K562 (cell line): ENCODE results near the gene NFATC2. TPM values are rescaled to one million over a fixed set of nuclear protein-coding genes. Genes with fewer than 3 reads are reported as not detected.

Experiments used
- ATAC-seq: fragments of 200-7000 bp; cut with Tn5 transposase; 3 replicates; pipeline ENCODE4 v1.9.1; 2020; ENCODE audit warnings: moderate library complexity
- BruUV-seq: library from RNA; stranded (reverse); fragments of 400-500 nt; replicated peaks from 2 replicates; lab custom pipeline; 2021; lab: Mats Ljungman, UMichigan
- CTCF ChIA-PET: fragments of 300-600 bp; formaldehyde crosslinking; extraction: SDS; loops from one replicate; lab custom pipeline; 2021; ENCODE audit warnings: low intra/inter-chr PET ratio; lab: Yijun Ruan, JAX
- POLR2A ChIA-PET: fragments of 300-600, 350-650 bp; sonication (Branson Sonifier 250); formaldehyde crosslinking; extraction: SDS; loops from one replicate; lab custom pipeline; 2021; ENCODE audit warnings: antibody characterized with exemption, inconsistent platforms; lab: Yijun Ruan, JAX
- DNase-seq, 4 experiments: peaks; one replicate each; pipeline versions ENCODE4 v3.0.0 to v3.0.0-alpha.2; 2011 to 2018; ENCODE audit warnings: low spot score in 3 of 4, mixed read lengths in 3 of 4; ENCODE audit errors: extremely low read depth in 1 of 4
- FAIRE-seq: peaks from 2 replicates; lab custom pipeline; 2011; peaks lifted over from hg19 to GRCh38; lab: Jason Lieb, UNC
- H2AFZ ChIP-seq: 2 replicates; pipeline ENCODE4 v1.6.0; 2011; ENCODE audit warnings: low read depth, low read length, control low read depth, inconsistent platforms
- H3K27ac ChIP-seq: fragments of 200-600 bp; 3 replicates; pipeline ENCODE4 v1.8.0; 2011; ENCODE audit warnings: low read depth, mild to moderate bottlenecking, control low read depth, inconsistent platforms, low read length, moderate library complexity, mixed read lengths; ENCODE audit errors: extremely low read depth
- H3K27me3 ChIP-seq, 2 experiments: fragments of 300-600 bp in 1 of 2; 2 replicates in 1 of 2; 3 replicates in 1 of 2; pipeline versions ENCODE4 v1.6.0 to v1.8.0; 2011; ENCODE audit warnings: inconsistent platforms in 2 of 2, low read length in 2 of 2, mild to moderate bottlenecking in 1 of 2, mixed read lengths in 1 of 2, moderate library complexity in 1 of 2; ENCODE audit not compliant: control insufficient read depth in 2 of 2, insufficient read depth in 2 of 2
- H3K36me3 ChIP-seq: fragments of 300-600 bp; 3 replicates; pipeline ENCODE4 v1.8.0; 2011; ENCODE audit warnings: mild to moderate bottlenecking, low read length, inconsistent platforms; ENCODE audit not compliant: control insufficient read depth, insufficient read depth
- H3K4me1 ChIP-seq, 2 experiments: fragments of 200-600 bp in 1 of 2; replicated peaks in 1 of 2; 2 replicates in 1 of 2; 3 replicates in 1 of 2; pipeline versions ENCODE4 v1.5.1 to v1.8.0; 2011; ENCODE audit warnings: inconsistent platforms in 2 of 2, low read length in 2 of 2, mild to moderate bottlenecking in 1 of 2, mixed read lengths in 1 of 2, moderate library complexity in 1 of 2; ENCODE audit not compliant: control insufficient read depth in 2 of 2, insufficient read depth in 2 of 2
- H3K4me2 ChIP-seq: 2 replicates; pipeline ENCODE4 v1.6.1; 2011; ENCODE audit warnings: low read length, control low read depth, inconsistent platforms, mixed read lengths; ENCODE audit not compliant: insufficient read depth
- H3K4me3 ChIP-seq: fragments of 200-600 bp; sonication (generic), shearing (Covaris generic); 2 replicates; pipeline ENCODE4 v1.5.1; 2016; ENCODE audit warnings: control low read depth, inconsistent platforms
- H3K79me2 ChIP-seq: fragments of 200-600 bp; 3 replicates; pipeline ENCODE4 v1.8.0; 2011; ENCODE audit warnings: low read length, inconsistent platforms; ENCODE audit not compliant: control insufficient read depth, insufficient read depth
- H3K9ac ChIP-seq, 2 experiments: 2 replicates each; pipeline versions ENCODE4 v1.6.0 to v1.6.1; 2011; ENCODE audit warnings: low read depth in 2 of 2, low read length in 2 of 2, control low read depth in 1 of 2, inconsistent platforms in 1 of 2, mild to moderate bottlenecking in 1 of 2, mixed read lengths in 1 of 2; ENCODE audit not compliant: insufficient read depth in 1 of 2
- H3K9me1 ChIP-seq: one replicate; pipeline ENCODE4 v1.6.0; 2011; ENCODE audit warnings: inconsistent platforms, mild to moderate bottlenecking, low read length, moderate library complexity; ENCODE audit not compliant: control insufficient read depth, insufficient read depth
- H3K9me3 ChIP-seq: replicated peaks from 2 replicates; pipeline ENCODE4 v1.5.1; 2011; ENCODE audit warnings: low read depth, low read length, inconsistent platforms; ENCODE audit not compliant: control insufficient read depth, insufficient read depth
- H4K20me1 ChIP-seq: replicated peaks from 2 replicates; pipeline ENCODE4 v1.6.1; 2011; ENCODE audit warnings: low read length, inconsistent platforms, mixed read lengths; ENCODE audit not compliant: control insufficient read depth, insufficient read depth
- ADNP ChIP-seq: fragments of 200-800 bp; sonication (Bioruptor generic); IDR thresholded peaks from 2 replicates; pipeline ENCODE4 v1.6.1; 2016; ENCODE audit warnings: missing genetic modification characterization, missing compliant biosample characterization
- C11orf30 ChIP-seq: fragments of 450-650 bp; IDR thresholded peaks from 2 replicates; pipeline ENCODE4 v1.6.1; 2016; ENCODE audit warnings: low read depth, mild to moderate bottlenecking
- IFI16 ChIP-seq: fragments of 250-450 bp; sonication (Bioruptor Pico); IDR thresholded peaks from 2 replicates; pipeline ENCODE4 v2.1.2; 2022; ENCODE audit warnings: mild to moderate bottlenecking, inconsistent platforms
- KLF6 ChIP-seq: fragments of 250-450 bp; sonication (Bioruptor Pico); IDR thresholded peaks from 2 replicates; pipeline ENCODE4 v1.4.0; 2020; ENCODE audit warnings: mild to moderate bottlenecking, moderate library complexity, borderline replicate concordance
- MIER1 ChIP-seq: fragments of 450-650 bp; IDR thresholded peaks from 2 replicates; pipeline ENCODE4 v1.6.1; 2016; ENCODE audit warnings: antibody characterized with exemption, mild to moderate bottlenecking, low read depth
- OTX1 ChIP-seq: fragments of 450-650 bp; formaldehyde crosslinking; IDR thresholded peaks from 2 replicates; pipeline ENCODE4 v1.4.0; 2022; ENCODE audit warnings: mild to moderate bottlenecking
- SP2 ChIP-seq: IDR thresholded peaks from 2 replicates; pipeline ENCODE4 v1.6.1; 2011; ENCODE audit warnings: mild to moderate bottlenecking, low read depth, low read length, moderate library complexity; ENCODE audit not compliant: poor library complexity, severe bottlenecking; ENCODE audit errors: extremely low read depth
- TAF9B ChIP-seq: fragments of 450-650 bp; IDR thresholded peaks from 2 replicates; pipeline ENCODE4 v1.6.1; 2018; ENCODE audit warnings: mild to moderate bottlenecking; ENCODE audit not compliant: partially characterized antibody
- WGBS: fragments of 100-300 bp; shearing (Covaris generic); methylation state at CpG from one replicate; pipeline ENCODE4 v1.1.6; 2016; ENCODE audit warnings: low coverage, mixed read lengths; ENCODE audit not compliant: insufficient coverage; ENCODE audit errors: missing lambda C conversion rate; 5-methylcytosine and 5-hydroxymethylcytosine counted together
- in situ Hi-C: fragments of 300-500 bp; cut with MboI; formaldehyde crosslinking; loops from 4 replicates; pipeline ENCODE4 v1.15.0; 2018; ENCODE audit warnings: inconsistent platforms, mixed read lengths
- intact Hi-C: fragments of 100-400 bp; cut with micrococcal nuclease; formaldehyde crosslinking; loops from 2 replicates; pipeline ENCODE4 v1.14.2; 2022
- polyA plus RNA-seq, 8 experiments: library from polyadenylated mRNA; depleted of rRNA in 4 of 8; stranded (reverse) in 5 of 8; unstranded in 3 of 8; fragments of >200 nt; fragmentation: Nextera tagmentation in 2 of 8; fragmentation: Illumina TruSeq in 1 of 8; extraction: Ambion mirVana in 2 of 8; extraction: Trizol in 1 of 8; gene quantifications; 2 replicates each; pipeline versions ENCODE4 v1.2.1 to v1.2.3, GENCODE V29; 2011 to 2014; ENCODE audit warnings: inconsistent platforms in 1 of 8, missing spikeins in 1 of 8
- total RNA-seq, 7 experiments: library from RNA; depleted of rRNA in 6 of 7; stranded (reverse); fragments of >200 nt in 6 of 7; fragmentation: Illumina TruSeq in 2 of 7; extraction: Trizol in 2 of 7; gene quantifications; 2 replicates each; pipeline versions ENCODE4 v1.2.1 to v1.2.3, GENCODE V29; 2011 to 2021; ENCODE audit warnings: low replicate concordance in 1 of 7
- TF ChIP-seq, protein P1 (sequence below), 2 experiments: fragments of 450-650 bp; formaldehyde crosslinking in 1 of 2; IDR thresholded peaks; 2 replicates each; pipeline versions ENCODE4 v1.4.0 to v1.6.1; 2014 to 2020; ENCODE audit warnings: mild to moderate bottlenecking in 2 of 2, borderline replicate concordance in 1 of 2, low read depth in 1 of 2

NFATC2 gene
- total and polyA plus RNA-seq, 9 of the 15 experiments (the other 6 are each of a cell fraction or from before 2014, with no cell fraction given) = 1.9 to 11.2 (median 3.0) TPM

DNA sequence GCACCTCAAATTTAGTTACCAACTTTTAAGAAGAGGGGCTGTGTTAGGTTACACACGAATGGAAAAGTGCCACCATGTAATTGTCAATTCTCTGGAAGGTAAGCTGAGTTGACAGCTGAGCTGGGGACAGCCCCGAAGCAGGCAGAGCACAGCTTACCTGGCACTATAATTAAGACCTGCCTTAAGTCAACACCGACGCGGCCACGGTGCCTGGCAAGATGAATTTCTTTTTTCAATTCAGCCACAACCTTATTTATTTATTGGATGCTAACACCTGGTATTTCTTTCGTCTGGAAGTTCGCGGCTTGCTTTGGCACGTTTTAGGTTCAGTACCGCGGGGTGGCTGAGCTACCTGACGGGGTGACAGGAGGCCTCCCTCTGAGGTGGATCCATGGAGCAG is 40.6 kb upstream of the NFATC2 start:
- ChIA-PET POLR2A (interaction anchor here (0.9 to 1.4 kb wide), 2 partner anchors 11 to 14 kb away, joined by 3 read pairs; no protein-coding TSS in a partner anchor), CTCF (no interaction called here)
- in situ Hi-C loops (no loop called here), intact Hi-C loops (no loop called here)
- TF ChIP-seq SP2 = no peak
- TF ChIP-seq, protein P1, sequence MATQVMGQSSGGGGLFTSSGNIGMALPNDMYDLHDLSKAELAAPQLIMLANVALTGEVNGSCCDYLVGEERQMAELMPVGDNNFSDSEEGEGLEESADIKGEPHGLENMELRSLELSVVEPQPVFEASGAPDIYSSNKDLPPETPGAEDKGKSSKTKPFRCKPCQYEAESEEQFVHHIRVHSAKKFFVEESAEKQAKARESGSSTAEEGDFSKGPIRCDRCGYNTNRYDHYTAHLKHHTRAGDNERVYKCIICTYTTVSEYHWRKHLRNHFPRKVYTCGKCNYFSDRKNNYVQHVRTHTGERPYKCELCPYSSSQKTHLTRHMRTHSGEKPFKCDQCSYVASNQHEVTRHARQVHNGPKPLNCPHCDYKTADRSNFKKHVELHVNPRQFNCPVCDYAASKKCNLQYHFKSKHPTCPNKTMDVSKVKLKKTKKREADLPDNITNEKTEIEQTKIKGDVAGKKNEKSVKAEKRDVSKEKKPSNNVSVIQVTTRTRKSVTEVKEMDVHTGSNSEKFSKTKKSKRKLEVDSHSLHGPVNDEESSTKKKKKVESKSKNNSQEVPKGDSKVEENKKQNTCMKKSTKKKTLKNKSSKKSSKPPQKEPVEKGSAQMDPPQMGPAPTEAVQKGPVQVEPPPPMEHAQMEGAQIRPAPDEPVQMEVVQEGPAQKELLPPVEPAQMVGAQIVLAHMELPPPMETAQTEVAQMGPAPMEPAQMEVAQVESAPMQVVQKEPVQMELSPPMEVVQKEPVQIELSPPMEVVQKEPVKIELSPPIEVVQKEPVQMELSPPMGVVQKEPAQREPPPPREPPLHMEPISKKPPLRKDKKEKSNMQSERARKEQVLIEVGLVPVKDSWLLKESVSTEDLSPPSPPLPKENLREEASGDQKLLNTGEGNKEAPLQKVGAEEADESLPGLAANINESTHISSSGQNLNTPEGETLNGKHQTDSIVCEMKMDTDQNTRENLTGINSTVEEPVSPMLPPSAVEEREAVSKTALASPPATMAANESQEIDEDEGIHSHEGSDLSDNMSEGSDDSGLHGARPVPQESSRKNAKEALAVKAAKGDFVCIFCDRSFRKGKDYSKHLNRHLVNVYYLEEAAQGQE (IDR thresholded peaks at IDR 0.05; ENCODE audit: borderline replicate concordance) = no peak
- TF ChIP-seq, protein P1 (CRISPR knock-in tag; IDR thresholded peaks at IDR 0.05; ENCODE audit: low read depth) = no peak
- TF ChIP-seq ADNP (tag) = no peak
- TF ChIP-seq C11orf30 = no peak
- TF ChIP-seq KLF6 = no peak
- TF ChIP-seq OTX1 (CRISPR knock-in tag) = no peak
- no peak for TF ChIP-seq TAF9B
- no peak for TF ChIP-seq IFI16 (CRISPR knock-in tag)
- TF ChIP-seq MIER1 = no peak
- H3K9me3 ChIP-seq = no peaks in the 10 kb centered on the region
- BruUV-seq = no TSS peak
- H3K9ac ChIP-seq = no peak overlapping the region
- H4K20me1 ChIP-seq = no peaks in the 10 kb centered on the region
- no peak overlapping the region for H3K4me3 ChIP-seq
- no peaks in the 10 kb centered on the region for H3K4me1 ChIP-seq
- FAIRE-seq (no peak), DNase-seq (no peak), ATAC-seq (no peak)
- no peak overlapping the region for H3K4me2 ChIP-seq
- H3K36me3 ChIP-seq = no peaks in the 10 kb centered on the region
- no peaks in the 10 kb centered on the region for H3K27me3 ChIP-seq
- H3K27ac ChIP-seq = no peak overlapping the region
- no peak overlapping the region for H2AFZ ChIP-seq
- H3K9me1 ChIP-seq = no peaks in the 10 kb centered on the region
- WGBS = 62% methylated on average over 13 of the region's 13 CpGs
- H3K79me2 ChIP-seq = no peaks in the 10 kb centered on the region
